ENCODE measurements around the gene E2F1. TPM values are rescaled to one million over a fixed set of nuclear protein-coding genes. Genes with fewer than 3 reads are reported as not detected.

The E2F1 gene
- total and polyA plus RNA-seq, 2 of the 4 experiments (the other 2 are of a cell fraction): 10.9 to 14.0 TPM

GRCh38 chr20:33667245-33667675, 18.9 kb downstream of the E2F1 start:
- ATAC-seq (ENCODE audit: low read depth) (no peak), DNase-seq (no peak)
- dilution Hi-C loops (cut with HindIII; ENCODE audit: low sequenced_read_pairs, unreplicated experiment): no loop called here
- Histone ChIP-seq H3K27ac (ENCODE audit: insufficient read depth, low read length) (peak overlapping the region; percentile 25; the same call in 1 of the 2 replicates), H3K9me1 (ENCODE audit: insufficient read depth, low read length) (peaks cover 28% of the 10 kb centered on the region), H3K9me3 (ENCODE audit: control insufficient read depth, insufficient read depth, low read length) (no peaks in the 10 kb centered on the region), H3K56ac (ENCODE audit: extremely low read depth, insufficient read depth, low read length) (no peak overlapping the region), H2BK15ac (ENCODE audit: low read depth, low read length) (no peak overlapping the region), H2BK5ac (ENCODE audit: low read depth, low read length, poor library complexity, severe bottlenecking) (no peak overlapping the region), H2AFZ (replicated peaks; ENCODE audit: low read length, poor library complexity) (peak overlapping the region; percentile 86), H3K4me3 (ENCODE audit: insufficient read depth, low read depth, low read length) (peak overlapping the region; percentile 29), H3K27me3 (ENCODE audit: control insufficient read depth, insufficient read depth, low read length) (no peaks in the 10 kb centered on the region), H3K79me1 (ENCODE audit: low read depth in 1 of 2, low read length in 2 of 2) (peaks cover 10 to 68% of the 10 kb centered on the region in 2 experiments; a peak in 3 of 4 replicates), H3K23ac (ENCODE audit: low read depth, low read length) (no peak overlapping the region), H3K18ac (ENCODE audit: low read depth, low read length) (no peak overlapping the region), H4K8ac (ENCODE audit: low read depth in 2 of 2, low read length in 2 of 2) (peak overlapping the region in 1 of 2 experiments; percentile 50; a peak in 2 of 4 replicates), H3K4me2 (ENCODE audit: low read depth, low read length) (peak overlapping the region; percentile 55), H3K36me3 (ENCODE audit: control insufficient read depth, insufficient read depth, low read length) (peaks cover 13% of the 10 kb centered on the region), H2BK120ac (ENCODE audit: low read depth, low read length) (no peak overlapping the region), H2AK9ac (replicated peaks; ENCODE audit: low read depth, low read length, poor library complexity) (peak overlapping the region; percentile 76), H4K20me1 (ENCODE audit: insufficient read depth, low read length) (0 out of 2 replicates have a peak, but pooled peaks cover 9% of the 10 kb centered on the region), H3K4ac (ENCODE audit: low read depth, low read length) (peak overlapping the region; percentile 60), H3K4me1 (ENCODE audit: control insufficient read depth, insufficient read depth, low read length) (peaks cover 19% of the 10 kb centered on the region), H3K9ac (ENCODE audit: low read depth, low read length) (0 out of 2 replicates have a peak overlapping the region, but pooled peaks have one; percentile 6), H2AK5ac (ENCODE audit: low read depth, low read length) (no peak overlapping the region; the same call in 1 of the 2 replicates), H4K5ac (ENCODE audit: low read depth, low read length) (no peak overlapping the region), H4K91ac (ENCODE audit: insufficient read depth, low read depth, low read length) (no peak overlapping the region), H3K14ac (replicated peaks; ENCODE audit: low read depth, low read length) (no peak overlapping the region), H2BK20ac (ENCODE audit: low read depth, low read length) (no peak overlapping the region)
- intact Hi-C loops (cut with micrococcal nuclease): loop anchor here (5.0 to 10.0 kb wide), 2 partner anchors 65 to 148 kb away; partner anchors contain the start of genes CHMP4B and ZNF341
- 42% methylated on average over 47 of the region's 55 CpGs; no CpG with 5 or more reads in 1 of the 2 experiments for WGBS, 2 experiments (ENCODE audit: extremely low coverage in 2 of 2, insufficient read length in 1 of 2)
- ChIA-PET POLR2A (ENCODE audit: unreplicated experiment) (interaction anchor here (1.0 kb wide), 1 partner anchor 53 kb away, joined by 3 read pairs; no protein-coding TSS in a partner anchor), CTCF (interaction anchor here (0.6 kb wide), 1 partner anchor 13 kb away, joined by 6 read pairs; no protein-coding TSS in a partner anchor)
- no TSS peak for BruUV-seq (replicated peaks)
- TF ChIP-seq RCOR1 (IDR thresholded peaks at IDR 0.05; ENCODE audit: insufficient replicate concordance, low read length) (no peak), MAZ (IDR thresholded peaks at IDR 0.05; ENCODE audit: borderline replicate concordance, low read depth, low read length) (no peak), FOS (IDR thresholded peaks at IDR 0.05; ENCODE audit: low read depth, low read length) (no peak), RAD21 (IDR thresholded peaks at IDR 0.05; ENCODE audit: low read length) (no peak), USF2 (IDR thresholded peaks at IDR 0.05; ENCODE audit: low read depth, low read length) (no peak), MAFK (IDR thresholded peaks at IDR 0.05; ENCODE audit: low read depth, low read length) (no peak), CHD1 (IDR thresholded peaks at IDR 0.05; ENCODE audit: low read depth, low read length) (no peak), MXI1 (IDR thresholded peaks at IDR 0.05; ENCODE audit: borderline replicate concordance, low read depth, low read length) (no peak), POLR2A (IDR thresholded peaks at IDR 0.05; ENCODE audit: low read depth, low read length) (no peak), CEBPB (IDR thresholded peaks at IDR 0.05; ENCODE audit: low read depth, low read length) (no peak), BHLHE40 (IDR thresholded peaks at IDR 0.05; ENCODE audit: low read depth, low read length) (no peak), SMC3 (IDR thresholded peaks at IDR 0.05; ENCODE audit: low read depth, low read length) (no peak), RFX5 (IDR thresholded peaks at IDR 0.05; ENCODE audit: low read depth, low read length) (no peak), NFE2L2 (IDR thresholded peaks at IDR 0.05; ENCODE audit: low read depth, low read length) (no peak)
- TF ChIP-seq, protein P1, sequence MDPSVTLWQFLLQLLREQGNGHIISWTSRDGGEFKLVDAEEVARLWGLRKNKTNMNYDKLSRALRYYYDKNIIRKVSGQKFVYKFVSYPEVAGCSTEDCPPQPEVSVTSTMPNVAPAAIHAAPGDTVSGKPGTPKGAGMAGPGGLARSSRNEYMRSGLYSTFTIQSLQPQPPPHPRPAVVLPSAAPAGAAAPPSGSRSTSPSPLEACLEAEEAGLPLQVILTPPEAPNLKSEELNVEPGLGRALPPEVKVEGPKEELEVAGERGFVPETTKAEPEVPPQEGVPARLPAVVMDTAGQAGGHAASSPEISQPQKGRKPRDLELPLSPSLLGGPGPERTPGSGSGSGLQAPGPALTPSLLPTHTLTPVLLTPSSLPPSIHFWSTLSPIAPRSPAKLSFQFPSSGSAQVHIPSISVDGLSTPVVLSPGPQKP (IDR thresholded peaks at IDR 0.05; ENCODE audit: borderline replicate concordance, low read depth, low read length): no peak
- TF ChIP-seq, protein P2, sequence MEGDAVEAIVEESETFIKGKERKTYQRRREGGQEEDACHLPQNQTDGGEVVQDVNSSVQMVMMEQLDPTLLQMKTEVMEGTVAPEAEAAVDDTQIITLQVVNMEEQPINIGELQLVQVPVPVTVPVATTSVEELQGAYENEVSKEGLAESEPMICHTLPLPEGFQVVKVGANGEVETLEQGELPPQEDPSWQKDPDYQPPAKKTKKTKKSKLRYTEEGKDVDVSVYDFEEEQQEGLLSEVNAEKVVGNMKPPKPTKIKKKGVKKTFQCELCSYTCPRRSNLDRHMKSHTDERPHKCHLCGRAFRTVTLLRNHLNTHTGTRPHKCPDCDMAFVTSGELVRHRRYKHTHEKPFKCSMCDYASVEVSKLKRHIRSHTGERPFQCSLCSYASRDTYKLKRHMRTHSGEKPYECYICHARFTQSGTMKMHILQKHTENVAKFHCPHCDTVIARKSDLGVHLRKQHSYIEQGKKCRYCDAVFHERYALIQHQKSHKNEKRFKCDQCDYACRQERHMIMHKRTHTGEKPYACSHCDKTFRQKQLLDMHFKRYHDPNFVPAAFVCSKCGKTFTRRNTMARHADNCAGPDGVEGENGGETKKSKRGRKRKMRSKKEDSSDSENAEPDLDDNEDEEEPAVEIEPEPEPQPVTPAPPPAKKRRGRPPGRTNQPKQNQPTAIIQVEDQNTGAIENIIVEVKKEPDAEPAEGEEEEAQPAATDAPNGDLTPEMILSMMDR (conservative IDR thresholded peaks at IDR 0.05; ENCODE audit: low read depth, low read length): no peak
- in situ Hi-C loops (cut with MboI; ENCODE audit: low sequenced_read_pairs): no loop called here
